MM.1S (cell line): ENCODE data around the gene SP140L.
A peak's percentile ranks its signal among the peaks of the same experiment; 100 is the strongest.

ENCODE experiments used
- DNase-seq: peaks from one replicate; pipeline ENCODE4 v3.0.0-alpha.2; 2015
- H2AFZ ChIP-seq: fragments of 300-600 bp; sonication (generic); 2 replicates; pipeline ENCODE4 v1.6.0; 2016; ENCODE audit warnings: antibody characterized with exemption, low read length
- H3F3A ChIP-seq: fragments of 300-600 bp; sonication (generic); 2 replicates; pipeline ENCODE4 v1.6.1; 2016; ENCODE audit warnings: mild to moderate bottlenecking, antibody characterized with exemption, low read length, moderate library complexity, mixed read lengths; ENCODE audit not compliant: insufficient read depth
- H3K27ac ChIP-seq: fragments of 300-600 bp; sonication (generic); 2 replicates; pipeline ENCODE4 v1.5.1; 2016; ENCODE audit warnings: mild to moderate bottlenecking, low read length
- H3K27me3 ChIP-seq: fragments of 300-600 bp; sonication (generic); replicated peaks from 2 replicates; pipeline ENCODE4 v1.6.0; 2016; ENCODE audit warnings: low read length; ENCODE audit not compliant: insufficient read depth
- H3K36me3 ChIP-seq: fragments of 300-600 bp; sonication (generic); replicated peaks from 2 replicates; pipeline ENCODE4 v1.6.1; 2016; ENCODE audit warnings: mild to moderate bottlenecking, low read length, mixed read lengths; ENCODE audit not compliant: insufficient read depth
- H3K4me1 ChIP-seq: fragments of 300-600 bp; sonication (generic); 2 replicates; pipeline ENCODE4 v1.6.1; 2016; ENCODE audit warnings: low read length, mixed read lengths
- H3K4me2 ChIP-seq: fragments of 300-600 bp; sonication (generic); 2 replicates; pipeline ENCODE4 v1.6.0; 2016; ENCODE audit warnings: low read depth, low read length
- H3K4me3 ChIP-seq: fragments of 300-600 bp; sonication (generic); 2 replicates; pipeline ENCODE4 v1.5.1; 2016; ENCODE audit warnings: low read length, mixed read lengths
- H3K79me2 ChIP-seq: fragments of 300-600 bp; sonication (generic); 2 replicates; pipeline ENCODE4 v1.6.1; 2016; ENCODE audit warnings: mixed run types, low read length, mixed read lengths
- H3K9ac ChIP-seq: fragments of 300-600 bp; sonication (generic); 2 replicates; pipeline ENCODE4 v1.6.1; 2016; ENCODE audit warnings: low read length, mixed read lengths
- H3K9me2 ChIP-seq: fragments of 300-600 bp; sonication (generic); replicated peaks from 2 replicates; pipeline ENCODE4 v1.6.1; 2016; ENCODE audit warnings: mild to moderate bottlenecking, low read length, mixed read lengths; ENCODE audit not compliant: insufficient read depth
- H3K9me3 ChIP-seq: fragments of 300-600 bp; sonication (generic); replicated peaks from 2 replicates; pipeline ENCODE4 v1.6.1; 2016; ENCODE audit warnings: mild to moderate bottlenecking, low read length, mixed read lengths; ENCODE audit not compliant: insufficient read depth
- H4K20me1 ChIP-seq: fragments of 300-600 bp; sonication (generic); 2 replicates; pipeline ENCODE4 v1.6.1; 2016; ENCODE audit warnings: mild to moderate bottlenecking, low read length, moderate library complexity, mixed read lengths; ENCODE audit not compliant: insufficient read depth
- CTCF ChIP-seq: fragments of 300-600 bp; sonication (generic); IDR thresholded peaks from 2 replicates; pipeline ENCODE4 v1.5.1; 2016; ENCODE audit warnings: antibody characterized with exemption, low read length, mixed read lengths
- EZH2 ChIP-seq: fragments of 300-600 bp; sonication (generic); optimal IDR thresholded peaks from 2 replicates; pipeline ENCODE3; 2017; ENCODE audit warnings: low read depth, mild to moderate bottlenecking, antibody characterized with exemption, low read length, mixed read lengths
- EZH2phosphoT487 ChIP-seq: fragments of 300-600 bp; sonication (generic); IDR thresholded peaks from 2 replicates; pipeline ENCODE4 v1.6.1; 2018; ENCODE audit warnings: antibody characterized with exemption, low read length

SP140L gene

GRCh38 chr2:230343747-230344146, 16.8 kb downstream of the SP140L start:
- Histone ChIP-seq H3K27ac (no peak overlapping the region), H3K27me3 (no peaks in the 10 kb centered on the region), H3K9me2 (no peaks in the 10 kb centered on the region), H3K36me3 (no peaks in the 10 kb centered on the region), H3K4me3 (no peak overlapping the region), H3K4me1 (peaks cover 17% of the 10 kb centered on the region), H2AFZ (no peak overlapping the region), H3K9ac (no peak overlapping the region), H3K79me2 (peaks cover 18% of the 10 kb centered on the region), H3F3A (0 out of 2 replicates have a peak, but pooled peaks cover 3% of the 10 kb centered on the region), H3K4me2 (no peak overlapping the region), H3K9me3 (no peaks in the 10 kb centered on the region), H4K20me1 (no peaks in the 10 kb centered on the region)
- TF ChIP-seq EZH2 = no peak
- TF ChIP-seq EZH2phosphoT487 = no peak
- no peak for TF ChIP-seq CTCF
- no peak for DNase-seq

- no peaks in the 10 kb centered on the region for H4K20me1 ChIP-seq
- no peak overlapping the region for H3K4me2 ChIP-seq
- H3K9me2 ChIP-seq = no peaks in the 10 kb centered on the region
- no peak overlapping the region for H3K4me3 ChIP-seq
- TF ChIP-seq EZH2phosphoT487 (no peak), CTCF (no peak), EZH2 (no peak)
- no peaks in the 10 kb centered on the region for H3K9me3 ChIP-seq
- no peaks in the 10 kb centered on the region for H3K36me3 ChIP-seq
- no peak overlapping the region for H3K9ac ChIP-seq
- H2AFZ ChIP-seq = no peak overlapping the region
- 0 out of 2 replicates have a peak, but pooled peaks cover 3% of the 10 kb centered on the region for H3F3A ChIP-seq
- peaks cover 18% of the 10 kb centered on the region for H3K4me1 ChIP-seq
- H3K27me3 ChIP-seq = no peaks in the 10 kb centered on the region
- no peak for DNase-seq
- no peak overlapping the region for H3K27ac ChIP-seq
- peaks cover 26% of the 10 kb centered on the region for H3K79me2 ChIP-seq
Measured at GRCh38 chr2:230346465-230346864, 19.5 kb downstream of the SP140L start.

DNA sequence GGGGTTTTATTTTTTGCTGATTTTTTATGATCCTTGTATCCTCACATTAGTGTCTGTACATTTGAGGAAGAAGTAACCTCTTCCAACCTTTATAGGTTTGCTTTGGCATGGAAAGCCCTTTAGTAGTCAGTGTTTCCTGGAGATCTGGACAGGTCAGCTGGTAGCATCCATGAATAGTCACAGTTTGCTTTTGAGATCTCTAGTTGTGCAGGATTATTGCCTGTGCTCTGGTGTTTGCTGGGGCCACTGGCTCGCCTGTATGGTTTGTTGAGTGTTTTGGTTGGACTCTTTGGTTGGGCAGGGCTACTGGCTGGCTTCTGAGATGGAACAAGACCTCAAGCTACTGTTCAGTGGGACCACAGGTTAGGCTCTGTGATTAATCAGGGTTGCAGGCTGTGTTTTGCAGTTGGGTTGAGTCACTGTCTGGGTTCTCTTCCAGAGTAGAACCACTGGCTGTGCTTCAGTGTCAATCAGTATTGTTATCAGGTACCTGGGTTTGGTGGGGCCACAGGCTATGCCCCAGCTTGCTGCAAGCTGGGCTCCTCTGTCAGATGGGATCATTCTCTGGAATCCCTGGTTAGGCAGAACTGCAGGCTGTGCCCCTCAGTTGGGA, 20.0 kb downstream of the SP140L start:
- TF ChIP-seq CTCF = no peak
- no peak for TF ChIP-seq EZH2
- no peak for TF ChIP-seq EZH2phosphoT487
- H3K27ac ChIP-seq = peak overlapping the region; percentile 57; the same call in 1 of the 2 replicates

More for the DNA sequence above, 20.0 kb downstream of the SP140L start:
- Histone ChIP-seq H3K4me2 (peak overlapping the region; percentile 44), H3K9me3 (no peaks in the 10 kb centered on the region), H4K20me1 (no peaks in the 10 kb centered on the region), H3K9me2 (no peaks in the 10 kb centered on the region), H2AFZ (no peak overlapping the region), H3K9ac (no peak overlapping the region), H3K79me2 (peaks cover 26% of the 10 kb centered on the region), H3F3A (0 out of 2 replicates have a peak, but pooled peaks cover 3% of the 10 kb centered on the region), H3K4me3 (no peak overlapping the region), H3K27me3 (no peaks in the 10 kb centered on the region), H3K4me1 (peaks cover 18% of the 10 kb centered on the region), H3K36me3 (no peaks in the 10 kb centered on the region)
- DNase-seq = no peak
